GM12878 (cell line): ENCODE results near the gene PLA2G4A.

Experiments
- CHD1 ChIP-seq: IDR thresholded peaks from 2 replicates; pipeline ENCODE4 v1.6.1; 2012; ENCODE audit warnings: low read depth, low read length, improper control_type of control experiment
- IKZF2 ChIP-seq, 2 experiments: fragments of 450-650 bp; IDR thresholded peaks; 2 replicates each; pipeline ENCODE4 v1.6.1; 2017; ENCODE audit warnings: mild to moderate bottlenecking in 2 of 2, moderate library complexity in 2 of 2
- KDM1A ChIP-seq: fragments of 200-600 bp; sonication (generic); IDR thresholded peaks from 2 replicates; pipeline ENCODE4 v1.6.1; 2016; ENCODE audit warnings: borderline replicate concordance
- PKNOX1 ChIP-seq: fragments of 450-650 bp; IDR thresholded peaks from 2 replicates; pipeline ENCODE4 v1.6.1; 2016; ENCODE audit warnings: mild to moderate bottlenecking
- POLR2A ChIP-seq: IDR thresholded peaks from 2 replicates; pipeline ENCODE4 v1.6.1; 2011; ENCODE audit warnings: low read depth, mild to moderate bottlenecking, low read length
- RAD21 ChIP-seq: IDR thresholded peaks from 2 replicates; pipeline ENCODE4 v1.6.1; 2011; ENCODE audit warnings: mild to moderate bottlenecking, low read depth, low read length, moderate library complexity; ENCODE audit not compliant: insufficient read depth
- ZBTB33 ChIP-seq: fragments of 450-650 bp; IDR thresholded peaks from 2 replicates; pipeline ENCODE4 v1.6.1; 2017; ENCODE audit warnings: mild to moderate bottlenecking
- ZNF274 ChIP-seq: IDR thresholded peaks from one replicate; pipeline ENCODE4 v1.8.0; 2011; ENCODE audit not compliant: insufficient read length, insufficient read depth
- TF ChIP-seq, protein P1 (sequence below), 3 experiments: IDR thresholded peaks in 2 of 3; conservative IDR thresholded peaks in 1 of 3; 2 replicates each; pipeline ENCODE4 v1.5.1; 2011; ENCODE audit warnings: low read depth in 3 of 3, low read length in 3 of 3, mild to moderate bottlenecking in 3 of 3, control low read depth in 2 of 3, moderate library complexity in 2 of 3, inconsistent platforms in 1 of 3, mixed read lengths in 1 of 3; ENCODE audit not compliant: control insufficient read depth in 2 of 3, insufficient read depth in 1 of 3; ENCODE audit errors: extremely low read depth in 1 of 3
- TF ChIP-seq, protein P2 (sequence below): fragments of 450-650 bp; formaldehyde crosslinking; IDR thresholded peaks from 2 replicates; pipeline ENCODE4 v1.5.0; 2022; ENCODE audit warnings: mild to moderate bottlenecking, missing genetic modification characterization

DNA sequence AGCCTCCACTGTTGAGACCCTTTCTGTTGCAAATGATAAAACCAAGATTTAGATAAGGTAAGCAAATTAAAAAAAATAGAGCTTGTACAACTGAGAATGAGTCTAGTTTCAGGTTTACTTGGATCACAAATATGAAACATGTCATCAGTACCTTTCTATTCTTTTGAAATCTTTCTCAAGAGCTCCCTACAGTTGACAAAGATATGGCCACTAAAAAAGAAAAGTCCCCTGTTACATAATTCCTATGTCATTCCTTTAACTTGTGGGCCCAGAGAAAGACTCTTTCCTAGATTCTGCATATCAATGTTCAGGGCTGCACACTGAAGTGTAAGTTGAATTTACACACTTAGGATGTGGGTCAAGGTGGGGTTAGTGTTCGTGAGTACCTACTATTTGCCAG, 168.1 kb downstream of the PLA2G4A start:
- TF ChIP-seq ZNF274 (no peak), RAD21 (no peak), KDM1A (no peak), CHD1 (no peak), IKZF2 (IDR thresholded peaks at IDR 0.05) (no peak), ZBTB33 (no peak), PKNOX1 (no peak), POLR2A (no peak)
- TF ChIP-seq, protein P1, sequence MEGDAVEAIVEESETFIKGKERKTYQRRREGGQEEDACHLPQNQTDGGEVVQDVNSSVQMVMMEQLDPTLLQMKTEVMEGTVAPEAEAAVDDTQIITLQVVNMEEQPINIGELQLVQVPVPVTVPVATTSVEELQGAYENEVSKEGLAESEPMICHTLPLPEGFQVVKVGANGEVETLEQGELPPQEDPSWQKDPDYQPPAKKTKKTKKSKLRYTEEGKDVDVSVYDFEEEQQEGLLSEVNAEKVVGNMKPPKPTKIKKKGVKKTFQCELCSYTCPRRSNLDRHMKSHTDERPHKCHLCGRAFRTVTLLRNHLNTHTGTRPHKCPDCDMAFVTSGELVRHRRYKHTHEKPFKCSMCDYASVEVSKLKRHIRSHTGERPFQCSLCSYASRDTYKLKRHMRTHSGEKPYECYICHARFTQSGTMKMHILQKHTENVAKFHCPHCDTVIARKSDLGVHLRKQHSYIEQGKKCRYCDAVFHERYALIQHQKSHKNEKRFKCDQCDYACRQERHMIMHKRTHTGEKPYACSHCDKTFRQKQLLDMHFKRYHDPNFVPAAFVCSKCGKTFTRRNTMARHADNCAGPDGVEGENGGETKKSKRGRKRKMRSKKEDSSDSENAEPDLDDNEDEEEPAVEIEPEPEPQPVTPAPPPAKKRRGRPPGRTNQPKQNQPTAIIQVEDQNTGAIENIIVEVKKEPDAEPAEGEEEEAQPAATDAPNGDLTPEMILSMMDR (IDR thresholded peaks at IDR 0.05 in 2 of 3, conservative IDR thresholded peaks at IDR 0.05 in 1 of 3; ENCODE audit: control insufficient read depth in 2 of 3, extremely low read depth in 1 of 3, insufficient read depth in 1 of 3, low read depth in 3 of 3, low read length in 3 of 3), result no peak
- TF ChIP-seq, protein P2, sequence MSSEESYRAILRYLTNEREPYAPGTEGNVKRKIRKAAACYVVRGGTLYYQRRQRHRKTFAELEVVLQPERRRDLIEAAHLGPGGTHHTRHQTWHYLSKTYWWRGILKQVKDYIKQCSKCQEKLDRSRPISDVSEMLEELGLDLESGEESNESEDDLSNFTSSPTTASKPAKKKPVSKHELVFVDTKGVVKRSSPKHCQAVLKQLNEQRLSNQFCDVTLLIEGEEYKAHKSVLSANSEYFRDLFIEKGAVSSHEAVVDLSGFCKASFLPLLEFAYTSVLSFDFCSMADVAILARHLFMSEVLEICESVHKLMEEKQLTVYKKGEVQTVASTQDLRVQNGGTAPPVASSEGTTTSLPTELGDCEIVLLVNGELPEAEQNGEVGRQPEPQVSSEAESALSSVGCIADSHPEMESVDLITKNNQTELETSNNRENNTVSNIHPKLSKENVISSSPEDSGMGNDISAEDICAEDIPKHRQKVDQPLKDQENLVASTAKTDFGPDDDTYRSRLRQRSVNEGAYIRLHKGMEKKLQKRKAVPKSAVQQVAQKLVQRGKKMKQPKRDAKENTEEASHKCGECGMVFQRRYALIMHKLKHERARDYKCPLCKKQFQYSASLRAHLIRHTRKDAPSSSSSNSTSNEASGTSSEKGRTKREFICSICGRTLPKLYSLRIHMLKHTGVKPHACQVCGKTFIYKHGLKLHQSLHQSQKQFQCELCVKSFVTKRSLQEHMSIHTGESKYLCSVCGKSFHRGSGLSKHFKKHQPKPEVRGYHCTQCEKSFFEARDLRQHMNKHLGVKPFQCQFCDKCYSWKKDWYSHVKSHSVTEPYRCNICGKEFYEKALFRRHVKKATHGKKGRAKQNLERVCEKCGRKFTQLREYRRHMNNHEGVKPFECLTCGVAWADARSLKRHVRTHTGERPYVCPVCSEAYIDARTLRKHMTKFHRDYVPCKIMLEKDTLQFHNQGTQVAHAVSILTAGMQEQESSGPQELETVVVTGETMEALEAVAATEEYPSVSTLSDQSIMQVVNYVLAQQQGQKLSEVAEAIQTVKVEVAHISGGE (CRISPR knock-in tag), result no peak
